HG02943 (cell line): ENCODE data around the gene PTGR1.
"Not testable (repeated sequence)": the region's sequence is repeated elsewhere in the genome, so short reads cannot be mapped to it uniquely, and the experiment has no call there.

Source experiments
- ATAC-seq: cut with Tn5 transposase; IDR thresholded peaks from one replicate; pipeline ENCODE4 v1.9.1; 2021; ENCODE audit warnings: mild to moderate bottlenecking, low read depth, moderate library complexity; ENCODE audit not compliant: unreplicated experiment

Gene PTGR1

DNA sequence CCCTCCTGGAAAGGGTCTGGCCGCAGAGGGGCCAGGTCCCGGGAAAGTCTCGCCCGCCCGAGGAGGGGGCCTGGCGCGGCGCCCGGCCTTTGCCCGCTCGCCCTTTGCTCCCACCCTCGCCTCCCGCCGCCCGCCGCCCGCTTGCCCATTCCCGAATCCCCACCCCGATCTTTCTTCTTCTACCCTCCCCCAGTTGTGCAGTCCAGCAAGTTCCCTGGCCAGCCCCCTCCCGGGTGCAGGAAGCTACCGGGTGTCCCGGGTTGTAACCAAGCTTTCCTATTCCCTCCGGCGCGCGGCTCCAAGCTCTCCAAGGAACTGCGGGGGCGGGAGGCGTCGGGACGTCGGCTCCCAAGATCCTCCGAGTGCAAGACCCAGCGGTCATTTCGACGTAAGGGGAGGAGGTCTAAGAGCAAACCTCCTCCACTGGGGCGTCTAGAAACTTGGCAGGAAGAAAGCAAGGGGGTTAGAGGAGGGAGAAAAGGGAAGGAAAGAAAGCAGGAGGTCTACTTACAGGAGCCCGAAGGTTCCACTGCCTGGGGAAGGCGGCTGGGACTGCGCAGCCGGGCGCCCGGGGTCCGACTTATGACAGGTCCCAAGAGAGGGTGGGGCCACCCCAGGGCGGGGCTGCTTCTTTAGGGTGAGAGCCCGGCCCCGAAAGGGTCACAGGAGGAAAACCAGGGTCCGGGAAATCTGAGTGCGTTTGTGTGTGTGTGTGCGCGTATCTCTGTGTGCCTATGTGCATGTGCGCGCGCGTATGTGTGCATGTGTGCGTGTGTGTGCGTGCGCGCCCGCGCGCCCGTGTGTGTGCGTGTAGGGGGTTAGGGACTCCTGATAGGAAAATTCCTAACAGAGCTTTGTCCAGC is at the start of gene PTGR1:
Gene PTGR1, minus strand, starts transcription at position 556 of the 863 bp plus-strand sequence. CDS start 2,225 bp downstream, outside the sequence.
- ATAC-seq = no peak

DNA sequence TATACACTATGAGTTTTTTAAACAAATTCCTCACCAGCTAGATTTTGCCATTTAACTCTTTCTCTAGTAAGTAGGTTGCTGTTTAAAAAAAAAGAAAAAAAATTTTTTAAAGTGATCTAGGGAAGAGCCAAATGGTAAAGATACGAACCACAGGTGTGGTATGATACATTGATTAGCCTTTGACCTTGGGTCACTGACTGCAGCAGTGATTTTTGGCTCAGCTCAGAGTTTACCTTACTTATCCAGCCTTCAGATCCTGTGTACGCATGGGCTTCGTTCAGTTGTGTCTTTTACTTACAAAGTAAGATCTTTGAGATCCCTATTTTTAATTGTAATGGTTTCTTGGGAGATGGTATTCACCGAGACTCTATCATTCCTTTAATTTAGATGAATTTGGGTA is 49.6 kb upstream of the PTGR1 start:
- no peak for ATAC-seq

DNA sequence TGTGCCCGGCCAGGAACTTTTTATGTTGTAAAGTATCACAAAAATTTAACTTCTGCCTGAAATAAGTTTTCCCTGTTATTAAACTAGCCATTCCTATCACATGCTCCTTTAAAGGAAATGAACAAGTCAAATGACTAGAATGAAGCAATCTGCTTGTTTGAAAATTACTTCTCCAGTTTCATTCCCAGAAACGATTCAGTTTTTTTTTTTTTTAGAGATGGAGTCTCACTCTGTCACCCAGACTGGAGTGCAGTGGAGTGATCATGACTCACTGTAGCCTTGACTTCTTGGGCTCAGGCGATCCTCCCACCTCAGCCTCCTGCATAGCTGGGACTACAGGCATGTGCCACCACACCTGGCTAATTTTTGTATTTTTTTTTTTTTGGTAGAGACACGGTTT is 48.6 kb upstream of the PTGR1 start:
- no peak for ATAC-seq

DNA sequence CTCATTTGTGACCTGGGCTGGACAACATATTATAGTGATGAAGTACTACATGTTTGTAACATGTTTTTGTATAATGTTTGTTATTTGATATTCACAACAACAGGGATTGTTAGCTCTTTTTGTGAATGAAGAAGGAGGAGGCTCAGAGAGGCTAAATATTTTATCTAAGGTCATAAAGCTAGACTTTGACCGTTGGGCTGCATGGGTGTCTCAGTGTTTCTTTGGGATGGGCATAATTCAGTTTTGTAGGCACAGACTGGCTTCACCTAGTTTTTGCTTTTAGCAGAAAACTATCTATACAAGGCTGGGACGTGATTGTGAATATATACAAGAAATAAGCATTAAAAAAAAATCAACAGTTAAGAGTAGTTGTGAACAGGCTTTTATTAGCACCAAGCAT is 47.0 kb upstream of the PTGR1 start:
- no peak for ATAC-seq

DNA sequence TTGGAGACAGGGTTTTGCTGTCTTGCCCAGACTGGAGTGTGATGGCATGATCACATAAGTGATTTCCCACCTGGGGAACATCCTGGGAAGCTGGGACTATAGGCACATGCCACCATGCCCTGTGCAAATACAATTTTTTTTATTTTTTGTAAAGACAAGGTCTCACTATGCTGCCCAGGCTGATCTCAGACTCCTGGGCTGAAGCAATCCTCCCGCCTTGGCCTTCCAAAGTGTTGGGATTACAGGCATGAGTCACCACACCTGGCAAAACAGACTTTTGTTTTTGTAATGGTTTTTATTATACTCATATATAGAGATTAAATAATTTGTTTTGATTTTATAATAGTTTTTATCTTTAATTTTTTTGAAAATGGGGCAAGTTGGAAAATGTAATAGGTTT is 46.4 kb upstream of the PTGR1 start:
- no peak for ATAC-seq

DNA sequence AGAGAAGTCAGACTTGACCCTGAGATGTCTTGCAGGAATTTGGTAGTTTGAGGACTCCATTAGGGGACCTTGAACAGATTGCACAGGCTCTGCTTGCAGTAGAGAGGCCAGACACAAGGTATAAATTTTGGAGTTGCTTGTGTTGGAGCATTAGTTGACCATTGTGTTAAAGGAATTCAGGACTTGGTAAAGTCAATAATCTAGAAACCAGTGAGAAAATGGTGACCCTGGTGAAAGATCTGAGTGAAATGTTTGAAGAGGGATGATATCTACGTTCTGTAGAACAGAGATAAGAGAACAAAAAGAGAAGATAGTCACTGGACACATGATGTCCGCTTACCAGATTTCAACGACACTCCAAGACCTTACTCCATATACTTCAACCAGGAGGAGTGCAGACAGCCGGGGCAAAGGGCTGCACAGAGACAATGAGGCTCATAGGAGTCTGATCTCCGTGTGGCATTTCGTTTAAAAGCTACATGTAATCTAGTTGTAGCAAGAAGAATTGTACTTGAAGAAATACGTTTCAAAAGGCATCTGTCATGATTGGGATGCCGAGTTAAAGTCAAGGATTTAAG is 44.8 kb upstream of the PTGR1 start:
- ATAC-seq = no peak

DNA sequence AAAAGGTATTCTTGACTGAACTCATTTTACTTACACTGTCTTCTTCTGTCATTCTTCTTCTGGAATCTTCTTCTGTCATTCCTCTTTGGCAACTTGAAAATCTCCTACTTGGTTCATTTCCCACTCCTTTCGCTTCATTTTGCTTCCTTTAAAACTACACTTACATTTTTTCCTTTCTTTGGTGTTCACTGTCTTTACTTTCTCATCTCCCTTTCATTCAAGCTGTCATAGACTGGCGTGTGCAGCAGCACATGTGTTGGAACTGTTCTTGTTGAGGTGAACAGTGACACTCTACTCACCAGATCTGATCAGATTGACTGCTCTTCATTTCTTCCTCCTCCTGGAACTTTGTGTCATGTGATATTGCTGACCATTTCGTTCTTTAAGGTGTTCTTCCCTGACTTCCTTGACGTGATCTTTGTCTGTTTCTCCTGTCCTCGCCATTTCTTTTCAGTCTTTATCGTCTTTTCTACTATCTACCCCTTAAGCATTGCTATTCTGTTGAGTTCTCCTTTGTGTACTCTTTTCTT is 38.0 kb upstream of the PTGR1 start:
- ATAC-seq = no peak

DNA sequence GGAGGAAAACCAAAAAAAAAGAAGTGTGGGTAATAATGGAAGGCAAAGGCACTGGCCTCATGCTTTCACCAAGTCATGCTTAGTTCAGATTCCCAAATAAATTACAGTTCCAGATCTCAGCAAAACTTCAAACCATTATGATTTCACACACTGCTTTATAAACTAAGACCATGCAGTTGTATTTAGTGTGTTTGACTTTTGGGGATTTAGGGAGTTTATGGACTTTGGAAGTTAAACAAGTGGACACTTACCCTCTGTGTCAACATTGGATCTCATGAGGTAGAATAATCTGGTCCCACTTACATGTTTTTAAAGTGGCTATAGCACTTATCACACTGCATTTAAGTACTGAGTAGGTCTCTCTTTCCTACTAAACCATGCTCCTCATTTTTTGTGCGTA is 35.4 kb upstream of the PTGR1 start:
- ATAC-seq = no peak

DNA sequence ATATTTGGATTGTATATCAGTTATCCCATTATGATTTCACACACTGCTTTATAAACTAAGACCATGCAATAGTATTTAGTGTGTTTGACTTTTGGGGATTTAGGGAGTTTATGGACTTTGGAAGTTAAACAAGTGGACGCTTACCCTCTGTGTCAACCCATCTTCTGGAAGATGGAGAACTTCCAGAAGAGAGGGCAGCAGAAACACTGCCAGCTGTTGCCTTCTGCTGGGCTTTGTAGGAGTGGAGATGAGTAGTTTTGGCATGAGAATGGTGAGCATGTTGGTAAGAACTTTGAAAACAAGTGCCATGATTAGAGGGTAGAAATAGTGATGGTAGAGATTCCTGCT is 33.9 kb upstream of the PTGR1 start:
- no peak for ATAC-seq

DNA sequence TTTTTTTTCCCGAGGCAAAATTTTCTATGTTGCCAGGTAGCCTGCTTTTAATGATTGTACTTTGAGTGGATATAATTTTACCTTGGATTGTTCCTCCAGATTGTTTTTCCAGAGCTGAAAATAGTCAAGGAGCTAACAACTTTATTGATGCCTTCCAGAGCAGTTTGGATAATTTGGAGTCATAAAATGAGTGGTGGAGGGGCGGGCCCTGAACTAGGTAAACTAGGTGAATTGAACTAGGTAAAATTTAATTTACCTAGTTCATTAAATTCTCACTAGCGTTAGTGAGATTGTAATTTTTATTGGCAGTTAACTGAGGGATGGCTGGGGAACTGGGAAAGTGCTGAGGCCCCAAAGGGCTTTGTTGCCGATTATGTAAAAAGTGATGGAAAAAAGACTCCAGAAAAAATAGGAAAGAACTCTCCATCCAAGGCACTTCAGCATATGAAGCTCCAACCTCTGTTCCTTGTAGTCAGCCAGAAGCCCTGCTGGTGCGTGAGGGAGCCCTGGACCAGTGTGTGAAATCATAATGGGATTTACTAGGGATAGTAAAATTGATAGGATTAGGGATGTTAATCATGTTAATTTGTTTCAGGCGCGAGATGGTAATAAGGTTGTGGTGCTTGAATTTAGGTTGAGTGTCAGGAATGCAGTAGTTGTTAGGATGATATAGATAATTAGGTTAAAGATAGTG is 33.4 kb upstream of the PTGR1 start:
- no peak for ATAC-seq

DNA sequence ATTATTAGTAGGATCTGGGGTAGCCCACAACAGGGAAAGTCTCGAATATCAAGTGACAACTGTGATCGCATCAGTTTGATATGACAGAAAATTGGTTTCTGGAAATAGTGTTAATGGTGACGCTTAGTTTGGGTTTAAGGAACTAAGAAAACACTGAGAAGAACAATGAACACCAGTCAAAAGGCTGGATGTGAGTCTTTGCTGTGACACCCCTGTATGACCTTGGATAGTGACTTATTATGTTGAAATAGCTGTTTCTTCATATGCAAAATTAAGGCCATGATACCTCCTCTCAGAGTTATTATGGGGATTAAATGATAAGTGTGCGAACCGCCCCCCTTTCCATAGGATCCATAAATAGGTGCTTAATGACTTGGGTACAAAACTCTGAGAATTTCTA is 32.6 kb upstream of the PTGR1 start:
- no peak for ATAC-seq

DNA sequence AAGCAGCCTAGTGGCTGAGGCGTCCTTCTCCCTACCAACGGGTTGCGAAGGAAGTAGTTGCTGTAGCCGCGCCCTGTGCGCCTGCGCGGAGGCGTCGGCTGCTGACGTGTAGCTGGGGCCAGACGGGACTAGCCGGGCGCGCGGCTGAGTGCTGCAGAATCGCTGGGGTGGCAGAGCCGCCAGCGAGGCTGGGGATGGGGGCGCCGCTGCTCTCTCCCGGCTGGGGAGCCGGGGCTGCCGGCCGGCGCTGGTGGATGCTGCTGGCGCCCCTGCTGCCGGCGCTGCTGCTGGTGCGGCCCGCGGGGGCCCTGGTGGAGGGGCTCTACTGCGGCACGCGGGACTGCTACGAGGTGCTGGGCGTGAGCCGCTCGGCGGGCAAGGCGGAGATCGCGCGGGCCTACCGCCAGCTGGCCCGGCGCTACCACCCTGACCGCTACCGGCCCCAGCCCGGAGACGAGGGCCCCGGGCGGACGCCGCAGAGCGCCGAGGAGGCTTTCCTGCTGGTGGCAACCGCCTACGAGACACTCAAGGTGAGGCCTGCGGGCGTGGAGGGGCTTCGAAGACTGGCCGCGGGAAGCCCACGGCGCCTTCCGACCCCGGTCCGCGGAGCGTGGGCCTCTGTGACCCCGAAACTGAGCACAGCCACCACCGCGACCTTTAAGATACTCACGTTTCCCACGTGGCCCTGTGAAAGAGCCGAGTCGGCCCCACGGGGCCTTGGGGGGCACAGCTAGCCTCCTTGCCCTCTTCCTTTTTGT is 31.9 kb upstream of the PTGR1 start, which contains the start of gene DNAJC25:
Gene DNAJC25, plus strand, starts transcription at position 121 of the 758 bp plus-strand sequence. Its CDS starts 74 bp downstream, at position 195.
- peak; percentile 90 for ATAC-seq

DNA sequence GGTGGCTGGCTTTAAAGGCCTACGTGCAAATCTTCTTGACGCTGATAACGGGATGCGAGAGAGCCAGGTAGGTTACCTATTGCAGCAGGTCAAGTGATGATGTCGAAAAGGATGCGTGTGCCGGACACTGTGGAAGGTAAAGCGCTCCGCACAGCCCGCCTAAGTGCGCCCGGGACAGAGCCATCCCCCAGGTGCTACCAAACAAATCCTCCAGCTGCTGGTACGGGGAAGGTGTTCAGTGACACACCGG is 31.4 kb upstream of the PTGR1 start:
- no peak for ATAC-seq

DNA sequence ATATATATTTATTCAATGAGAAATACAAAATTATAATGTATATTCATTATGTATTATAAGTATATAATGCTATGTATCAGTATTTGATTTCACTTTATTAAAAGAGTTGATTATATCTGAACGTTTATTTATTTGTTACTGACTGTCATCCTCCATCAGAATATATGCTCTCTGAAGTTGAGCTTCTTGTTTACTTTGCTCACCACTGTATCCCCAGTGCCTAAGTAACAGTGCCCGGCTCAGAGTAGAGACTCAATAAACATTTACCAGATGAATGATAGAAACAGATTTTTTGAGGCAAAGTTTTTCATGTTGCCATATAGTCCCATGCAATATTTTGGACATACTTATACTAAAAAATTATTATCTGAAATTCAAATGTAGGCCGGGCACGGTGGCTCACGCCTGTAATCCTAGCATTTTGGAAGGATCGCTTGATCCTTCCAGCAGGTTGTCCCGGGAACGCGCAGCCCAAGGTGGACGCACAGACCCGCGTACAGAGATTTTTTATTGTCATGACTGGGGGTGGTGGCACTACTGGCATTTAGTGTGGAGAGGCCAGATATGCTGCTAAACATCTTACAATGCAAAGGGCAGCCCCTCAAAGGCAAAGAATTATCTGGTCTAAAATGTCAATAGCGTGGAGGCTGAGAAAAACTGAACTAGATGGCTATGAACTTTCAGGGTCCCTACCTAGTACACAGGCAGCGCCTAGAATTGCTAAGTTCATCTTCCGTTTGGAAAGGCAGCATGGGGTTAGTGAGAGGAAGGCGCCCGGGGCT is 30.9 kb upstream of the PTGR1 start:
- ATAC-seq = peak; percentile 23

DNA sequence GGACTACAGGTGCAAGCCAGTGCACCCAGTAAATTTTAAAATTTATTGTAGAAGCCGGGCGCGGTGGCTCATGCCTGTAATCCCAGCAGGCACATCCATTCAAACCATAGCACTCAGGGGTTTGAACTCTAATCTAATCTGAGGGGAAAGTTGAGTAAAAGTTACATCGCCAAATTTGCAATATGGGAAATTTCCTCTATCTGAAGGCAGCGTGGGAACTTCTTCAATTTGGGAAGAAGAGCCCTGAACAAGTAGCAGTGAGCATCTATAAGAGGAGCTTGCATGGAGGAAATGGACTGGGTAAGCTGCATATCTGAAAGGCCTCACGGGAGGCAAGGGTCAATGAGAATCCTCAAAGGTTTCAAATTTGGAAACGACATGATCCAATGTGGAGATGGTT is 29.0 kb upstream of the PTGR1 start:
- no peak for ATAC-seq

DNA sequence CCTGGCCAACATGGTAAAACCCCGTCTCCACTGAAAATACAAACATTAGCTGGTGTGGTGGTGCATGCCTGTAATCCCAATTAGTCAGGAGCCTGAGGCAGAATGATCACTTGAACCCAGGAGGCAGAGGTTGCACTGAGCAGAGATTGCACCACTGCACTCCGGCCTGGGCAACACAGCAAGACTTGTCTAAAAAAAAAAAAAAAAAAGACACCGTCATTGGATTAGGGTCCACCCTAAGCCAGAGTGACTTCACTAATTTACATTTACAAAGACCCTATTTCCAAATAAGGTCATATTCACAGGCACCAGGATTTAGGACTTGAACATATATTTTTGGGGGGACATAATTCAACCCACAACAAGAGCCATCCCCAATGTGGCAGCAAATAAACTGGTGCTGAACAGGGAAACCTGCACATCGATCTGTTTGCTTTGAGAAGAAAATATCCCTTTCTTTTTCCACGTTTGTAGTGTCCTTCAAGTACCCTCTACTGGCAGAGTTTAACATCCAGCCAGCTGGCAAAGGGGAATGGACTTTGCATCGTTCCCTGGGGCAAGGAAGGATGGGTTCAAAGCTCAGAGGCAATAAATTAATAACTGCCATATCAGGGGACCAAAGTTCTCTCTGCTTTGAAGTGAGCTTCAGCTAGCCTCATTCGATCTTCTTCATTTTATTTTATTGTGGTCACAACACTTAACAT is 28.0 kb upstream of the PTGR1 start:
- no peak for ATAC-seq

DNA sequence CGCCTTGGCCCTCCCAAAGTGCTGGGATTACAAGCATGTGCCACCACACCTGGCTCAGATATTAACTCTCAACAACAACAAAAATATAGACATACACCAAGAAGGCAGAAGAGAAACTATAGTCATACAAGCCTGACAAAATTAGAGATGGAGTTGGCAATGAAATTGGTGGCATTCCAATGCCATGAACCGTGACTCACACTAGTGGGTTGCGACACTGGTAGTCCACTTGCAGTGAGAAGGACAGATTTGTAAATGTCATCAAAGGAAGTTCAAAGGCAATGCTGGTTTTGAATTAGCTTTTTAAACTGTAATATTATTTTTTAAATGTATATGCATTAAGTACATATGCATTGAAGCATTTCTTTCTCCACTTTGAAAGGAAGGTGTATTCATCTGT is 23.2 kb upstream of the PTGR1 start:
- no peak for ATAC-seq

DNA sequence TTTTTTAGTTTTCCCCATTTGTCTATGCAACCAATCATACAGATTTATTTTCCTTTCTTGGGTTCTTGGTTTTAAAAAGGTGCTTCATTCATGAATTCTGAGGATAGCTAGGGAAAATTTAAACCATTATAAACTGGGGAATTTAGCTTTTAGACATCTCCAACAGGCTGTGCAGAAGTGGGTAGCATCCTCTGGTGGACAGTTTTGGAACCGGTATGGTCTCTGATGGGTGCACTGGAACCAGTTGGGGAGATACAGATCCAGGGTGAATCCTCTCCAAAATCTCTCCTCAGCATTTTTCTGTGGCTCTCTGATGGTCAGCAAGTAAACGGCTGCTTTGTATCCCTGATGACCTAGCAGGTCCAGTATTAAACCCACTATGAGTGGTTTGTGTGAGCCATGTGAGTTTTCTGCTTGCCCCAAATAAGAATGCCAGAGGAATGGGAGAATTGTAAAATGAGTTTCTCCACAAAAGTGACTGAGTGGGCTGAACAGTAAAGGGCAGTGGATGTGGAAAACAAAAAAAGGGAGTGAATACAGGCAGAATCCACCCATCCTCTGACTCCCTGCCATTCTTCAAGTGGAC is 22.5 kb upstream of the PTGR1 start:
- ATAC-seq = no peak

DNA sequence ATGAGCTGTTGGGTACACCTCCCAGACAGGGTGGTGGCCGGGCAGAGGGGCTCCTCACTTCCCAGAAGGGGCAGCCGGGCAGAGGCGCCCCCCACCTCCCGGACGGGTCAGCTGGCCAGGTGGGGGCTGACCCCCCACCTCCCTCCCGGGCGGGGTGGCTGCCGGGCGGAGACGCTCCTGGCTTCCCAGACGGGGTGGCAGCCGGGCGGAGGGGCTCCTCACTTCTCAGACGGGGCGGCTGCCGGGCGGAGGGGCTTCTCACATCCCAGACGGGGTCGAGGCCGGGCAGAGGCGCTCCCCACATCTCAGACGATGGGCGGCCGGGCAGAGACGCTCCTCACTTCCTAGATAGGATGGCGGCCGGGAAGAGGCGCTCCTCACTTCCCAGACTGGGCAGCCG is 17.9 kb upstream of the PTGR1 start:
- ATAC-seq = not testable (repeated sequence)
